AG04450 (cell line): ENCODE data around the gene CRX. TPM values are rescaled to one million over a fixed set of nuclear protein-coding genes. Genes with fewer than 3 reads are reported as not detected.

Source experiments
- CTCF ChIA-PET: fragments of 300-600, 350-600 bp; formaldehyde crosslinking; extraction: SDS; loops from one replicate; lab custom pipeline; 2022; ENCODE audit warnings: antibody characterized with exemption, inconsistent platforms; lab: Charles Lee
- POLR2A ChIA-PET: fragments of 350-600 bp; formaldehyde crosslinking; extraction: SDS; loops from one replicate; lab custom pipeline; 2021; ENCODE audit warnings: antibody characterized with exemption, inconsistent platforms; lab: Yijun Ruan, JAX
- DNase-seq: peaks from one replicate; pipeline ENCODE4 v3.0.0-alpha.2; 2011; ENCODE audit warnings: low read depth, low spot score
- H3K27ac ChIP-seq: one replicate; pipeline ENCODE4 v1.5.1; 2012; ENCODE audit warnings: low read depth, low read length, control low read depth
- H3K27me3 ChIP-seq: one replicate; pipeline ENCODE4 v1.6.0; 2012; ENCODE audit warnings: low read length; ENCODE audit not compliant: control insufficient read depth, insufficient read depth
- H3K4me3 ChIP-seq: 2 replicates; pipeline ENCODE4 v1.5.1; 2011; ENCODE audit warnings: mild to moderate bottlenecking, low read depth, low read length, control low read depth
- H3K9me3 ChIP-seq: 2 replicates; pipeline ENCODE4 v1.5.1; 2012; ENCODE audit warnings: low read length; ENCODE audit not compliant: control insufficient read depth, insufficient read depth
- polyA plus RNA-seq: library from polyadenylated mRNA; depleted of rRNA; stranded (reverse); fragments of >200 nt; gene quantifications from 2 replicates; pipeline ENCODE4 v1.2.3, GENCODE V29; 2011
- TF ChIP-seq, protein P1 (sequence below): IDR thresholded peaks from 2 replicates; pipeline ENCODE4 v1.5.1; 2011; ENCODE audit warnings: low read depth, low read length, control low read depth, inconsistent platforms

The CRX gene
- polyA plus RNA-seq, 1 experiment = not detected

DNA sequence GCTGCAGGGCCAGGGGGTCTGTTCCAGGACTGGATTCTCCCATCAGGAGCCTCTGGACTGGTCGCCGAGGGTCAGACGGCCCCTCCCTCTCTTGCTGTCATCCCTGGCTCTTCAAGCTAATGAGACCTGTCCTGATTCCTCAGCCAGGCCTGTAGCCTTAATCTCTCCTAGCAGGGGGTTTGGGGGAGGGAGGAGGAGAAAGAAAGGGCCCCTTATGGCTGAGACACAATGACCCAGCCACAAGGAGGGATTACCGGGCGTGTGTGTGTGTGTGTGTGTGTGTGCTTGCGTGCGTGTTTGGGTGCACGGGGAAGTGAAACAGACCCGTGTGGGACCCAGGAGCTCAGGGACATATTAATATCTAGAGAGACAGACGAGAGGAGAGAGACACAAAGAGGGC lies 1.9 kb upstream of the CRX start:
- CTCF ChIA-PET = no interaction called here
- H3K4me3 ChIP-seq = no peak overlapping the region
- POLR2A ChIA-PET = interaction anchor here (0.5 to 0.7 kb wide), 2 partner anchors 28 to 301 kb away, joined by 3 to 4 read pairs; no protein-coding TSS in a partner anchor
- no peak for DNase-seq
- TF ChIP-seq, protein P1, sequence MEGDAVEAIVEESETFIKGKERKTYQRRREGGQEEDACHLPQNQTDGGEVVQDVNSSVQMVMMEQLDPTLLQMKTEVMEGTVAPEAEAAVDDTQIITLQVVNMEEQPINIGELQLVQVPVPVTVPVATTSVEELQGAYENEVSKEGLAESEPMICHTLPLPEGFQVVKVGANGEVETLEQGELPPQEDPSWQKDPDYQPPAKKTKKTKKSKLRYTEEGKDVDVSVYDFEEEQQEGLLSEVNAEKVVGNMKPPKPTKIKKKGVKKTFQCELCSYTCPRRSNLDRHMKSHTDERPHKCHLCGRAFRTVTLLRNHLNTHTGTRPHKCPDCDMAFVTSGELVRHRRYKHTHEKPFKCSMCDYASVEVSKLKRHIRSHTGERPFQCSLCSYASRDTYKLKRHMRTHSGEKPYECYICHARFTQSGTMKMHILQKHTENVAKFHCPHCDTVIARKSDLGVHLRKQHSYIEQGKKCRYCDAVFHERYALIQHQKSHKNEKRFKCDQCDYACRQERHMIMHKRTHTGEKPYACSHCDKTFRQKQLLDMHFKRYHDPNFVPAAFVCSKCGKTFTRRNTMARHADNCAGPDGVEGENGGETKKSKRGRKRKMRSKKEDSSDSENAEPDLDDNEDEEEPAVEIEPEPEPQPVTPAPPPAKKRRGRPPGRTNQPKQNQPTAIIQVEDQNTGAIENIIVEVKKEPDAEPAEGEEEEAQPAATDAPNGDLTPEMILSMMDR = no peak
- no peak overlapping the region for H3K27ac ChIP-seq
- H3K9me3 ChIP-seq = no peaks in the 10 kb centered on the region
- peaks cover 36% of the 10 kb centered on the region for H3K27me3 ChIP-seq

DNA sequence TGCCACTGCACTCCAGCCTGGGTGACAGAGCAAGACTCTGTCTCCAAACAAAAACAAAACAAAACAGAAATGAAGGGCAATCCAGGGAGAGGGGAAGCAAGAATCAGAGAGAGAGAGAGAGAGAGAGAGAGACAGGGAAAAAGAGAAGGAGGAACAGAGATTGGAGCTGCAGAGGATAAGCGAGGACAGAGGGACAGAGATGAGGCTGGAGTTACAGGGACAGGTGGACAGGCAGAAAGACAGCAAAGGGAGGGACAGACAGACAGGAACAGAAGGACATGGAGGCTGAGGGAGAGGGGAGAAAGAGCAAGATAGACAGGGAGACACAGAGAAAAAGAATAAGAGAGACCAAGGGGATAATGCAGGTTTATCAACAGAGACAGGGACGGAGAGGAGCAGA lies 1.3 kb upstream of the CRX start:
- no peak for DNase-seq
- Histone ChIP-seq H3K27me3 (peaks cover 36% of the 10 kb centered on the region), H3K4me3 (no peak overlapping the region), H3K27ac (no peak overlapping the region), H3K9me3 (no peaks in the 10 kb centered on the region)
- TF ChIP-seq, protein P1 = no peak
- CTCF ChIA-PET = no interaction called here
- POLR2A ChIA-PET = interaction anchor here (0.5 to 0.7 kb wide), 2 partner anchors 29 to 302 kb away, joined by 3 to 4 read pairs; no protein-coding TSS in a partner anchor

DNA sequence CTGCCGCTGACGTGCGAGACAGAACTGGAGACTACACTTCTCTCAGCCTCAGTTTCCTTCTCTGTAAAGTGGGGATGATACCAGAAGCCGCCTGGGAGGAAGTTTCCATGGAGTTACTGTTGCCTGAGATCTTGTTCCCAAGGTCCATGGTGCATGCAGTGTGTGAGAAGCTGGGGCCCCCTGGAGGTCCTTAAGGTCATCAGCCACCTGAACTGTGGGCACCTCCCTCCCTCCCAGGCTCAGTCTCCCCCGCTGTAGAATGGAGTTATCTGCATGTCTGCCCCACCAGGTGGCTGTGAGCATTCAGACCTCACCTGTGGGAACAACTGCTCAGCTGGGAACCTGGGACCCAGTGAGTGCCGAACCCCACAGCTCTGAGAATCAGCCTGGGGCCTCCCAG lies 2.7 kb downstream of the CRX start:
- Histone ChIP-seq H3K9me3 (no peaks in the 10 kb centered on the region), H3K27ac (no peak overlapping the region), H3K4me3 (no peak overlapping the region), H3K27me3 (peaks cover 38% of the 10 kb centered on the region)
- no peak for DNase-seq
- POLR2A ChIA-PET = no interaction called here
- TF ChIP-seq, protein P1 = no peak
- CTCF ChIA-PET = no interaction called here

DNA sequence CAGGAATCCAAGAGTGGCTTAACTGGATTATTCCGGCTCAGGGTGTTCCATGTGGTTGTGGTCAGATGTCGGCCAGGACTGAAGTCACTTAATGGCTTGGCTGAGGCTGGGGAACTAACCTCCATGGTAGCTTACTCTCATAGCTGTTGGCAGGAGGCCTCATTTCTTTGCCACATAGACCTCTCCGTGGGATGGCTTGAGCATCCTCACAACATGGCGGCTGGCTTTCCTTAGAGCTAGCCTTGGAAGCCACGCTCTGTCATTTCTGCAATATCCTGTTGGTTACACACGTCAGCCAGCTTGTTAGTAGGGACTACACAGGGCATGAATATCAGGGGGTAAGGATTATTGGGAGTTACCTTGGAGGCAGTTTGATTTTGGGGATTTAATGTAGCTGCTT lies 5.1 kb downstream of the CRX start:
- Histone ChIP-seq H3K27me3 (peaks cover 18% of the 10 kb centered on the region), H3K9me3 (no peaks in the 10 kb centered on the region), H3K27ac (no peak overlapping the region), H3K4me3 (no peak overlapping the region)
- CTCF ChIA-PET = interaction anchor here (1.0 kb wide), 1 partner anchor 12 kb away, joined by 3 read pairs; no protein-coding TSS in a partner anchor
- no peak for DNase-seq
- POLR2A ChIA-PET = no interaction called here
- TF ChIP-seq, protein P1 = no peak

DNA sequence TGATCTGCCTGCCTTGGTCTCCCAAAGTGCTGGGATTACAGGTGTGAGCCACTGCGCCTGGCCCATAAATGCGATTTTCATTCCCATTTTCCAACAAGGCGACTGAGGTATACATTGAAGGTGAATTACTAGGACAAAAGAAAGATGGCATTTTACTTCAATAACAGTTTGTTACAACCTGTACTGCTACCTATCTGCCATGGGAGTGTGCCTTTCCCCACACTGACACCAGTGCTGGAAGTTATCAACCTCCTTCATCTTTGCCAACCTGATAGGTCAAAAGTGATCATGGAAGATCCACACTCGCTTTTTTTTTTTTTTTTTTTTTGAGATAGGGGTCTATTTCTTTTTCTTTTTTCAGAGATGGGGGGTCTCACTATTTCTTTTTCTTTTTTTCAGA lies 11.0 kb downstream of the CRX start:
- no peak for DNase-seq
- TF ChIP-seq, protein P1 = no peak

More for the DNA sequence above, 11.0 kb downstream of the CRX start:
- POLR2A ChIA-PET = no interaction called here
- CTCF ChIA-PET = interaction anchor here (0.7 to 1.1 kb wide), 2 partner anchors 30 to 205 kb away, joined by 3 to 8 read pairs; no protein-coding TSS in a partner anchor
- H3K27me3 ChIP-seq = no peaks in the 10 kb centered on the region
- H3K9me3 ChIP-seq = no peaks in the 10 kb centered on the region; the same call in 1 of the 2 replicates
- H3K27ac ChIP-seq = no peak overlapping the region
- H3K4me3 ChIP-seq = no peak overlapping the region
